HG03139 (cell line): Measurements from ENCODE around the gene CCNYL1.

Source experiments
- ATAC-seq: cut with Tn5 transposase; IDR thresholded peaks from one replicate; pipeline ENCODE4 v1.9.1; 2021; ENCODE audit not compliant: unreplicated experiment

The CCNYL1 gene

DNA sequence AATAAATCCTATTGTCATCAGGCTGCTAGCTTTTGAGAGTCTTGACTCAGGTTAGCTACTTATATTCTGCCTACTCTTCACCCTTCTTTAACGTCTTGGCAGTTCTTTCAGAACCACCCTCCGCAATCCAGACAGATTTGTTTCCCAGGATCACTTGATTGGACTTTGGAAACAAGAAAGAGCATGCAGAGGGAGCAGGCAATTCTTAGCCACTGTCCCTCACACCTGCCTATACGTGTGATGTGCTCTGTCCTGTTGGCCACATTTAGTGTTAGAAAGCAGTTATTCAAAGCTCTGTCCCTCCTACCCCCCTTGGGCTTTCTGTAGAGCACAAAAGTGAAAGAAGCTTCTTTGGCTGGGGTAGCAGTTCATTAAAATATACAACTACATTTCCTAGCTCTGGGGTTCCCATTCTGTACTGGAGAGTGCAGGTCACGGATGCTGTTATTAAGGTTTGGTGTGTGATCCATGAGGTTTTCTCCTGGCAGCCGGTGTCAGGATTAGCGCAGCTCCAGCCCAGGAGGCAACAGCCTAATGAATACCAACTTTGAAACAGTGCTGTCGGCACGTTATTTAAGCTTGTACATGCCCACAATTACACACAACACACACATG is 52.0 kb downstream of the CCNYL1 start:
- no peak for ATAC-seq

DNA sequence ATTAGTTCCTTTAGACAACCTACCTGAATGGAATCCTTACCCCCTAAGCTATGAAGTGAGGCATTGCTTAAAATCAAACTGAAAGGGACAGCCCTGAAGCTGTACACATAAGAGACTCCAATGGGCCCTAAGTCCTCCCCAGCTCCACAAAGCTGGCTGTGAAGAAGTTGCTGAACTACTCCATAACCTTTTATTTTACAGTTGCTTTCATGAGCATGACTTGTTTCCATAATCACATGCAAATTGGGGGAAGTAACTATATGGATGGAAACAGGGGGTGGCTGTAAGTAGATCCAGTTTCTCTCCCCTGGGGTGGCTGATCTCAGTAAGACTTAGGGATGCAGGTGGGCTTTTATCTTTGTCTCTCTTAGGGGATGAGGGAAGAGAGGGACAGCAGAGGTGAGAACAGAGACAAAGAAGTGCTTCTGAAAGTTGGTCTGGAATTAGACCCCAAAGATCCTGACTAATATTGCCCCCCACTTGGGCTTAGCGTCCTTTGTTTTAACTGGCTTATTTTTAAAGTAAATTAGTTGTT is 52.7 kb downstream of the CCNYL1 start:
- no peak for ATAC-seq

DNA sequence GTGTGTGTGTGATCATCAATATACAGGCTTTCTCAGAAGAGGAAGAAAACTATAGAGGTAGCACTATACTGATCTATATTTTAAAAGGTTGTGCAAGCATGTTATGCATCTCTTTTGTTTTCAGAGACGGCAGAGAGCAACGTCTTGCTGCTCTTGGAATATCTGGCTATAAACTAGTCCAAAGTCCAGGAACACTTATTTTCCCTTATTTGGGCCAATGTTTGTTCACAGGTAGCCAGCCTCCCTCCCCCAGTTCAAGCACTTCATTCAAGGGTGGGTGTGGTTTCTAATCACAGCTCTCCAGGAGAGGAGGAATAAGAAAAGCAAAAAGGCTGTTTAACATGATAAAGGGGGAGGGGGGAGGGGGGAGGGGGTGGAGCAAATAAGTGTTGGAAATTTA is 54.1 kb downstream of the CCNYL1 start:
- no peak for ATAC-seq

DNA sequence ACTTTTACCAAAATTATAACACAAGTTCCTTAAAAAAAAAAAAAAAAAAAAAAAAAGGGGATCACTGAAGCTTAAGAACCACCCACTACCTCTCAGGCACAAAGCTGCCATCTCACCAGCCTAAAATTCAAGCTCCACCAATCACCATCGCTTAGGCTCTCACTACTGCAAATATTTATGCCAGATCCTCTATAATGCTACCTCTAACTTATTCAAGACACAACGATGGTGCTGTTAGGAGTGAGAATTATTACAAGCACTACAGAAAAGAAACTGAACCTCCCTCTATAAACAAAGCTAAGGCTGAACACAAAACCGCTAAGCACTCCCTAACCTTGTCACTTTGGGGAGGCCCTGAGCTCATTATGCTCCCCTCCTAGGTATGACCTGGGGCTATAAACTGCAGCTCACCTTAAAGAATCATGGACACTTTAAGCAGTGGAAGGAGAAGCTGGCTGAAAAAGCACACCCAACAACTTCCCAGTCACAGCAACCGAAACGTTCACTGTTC is 54.7 kb downstream of the CCNYL1 start:
- ATAC-seq, result no peak

DNA sequence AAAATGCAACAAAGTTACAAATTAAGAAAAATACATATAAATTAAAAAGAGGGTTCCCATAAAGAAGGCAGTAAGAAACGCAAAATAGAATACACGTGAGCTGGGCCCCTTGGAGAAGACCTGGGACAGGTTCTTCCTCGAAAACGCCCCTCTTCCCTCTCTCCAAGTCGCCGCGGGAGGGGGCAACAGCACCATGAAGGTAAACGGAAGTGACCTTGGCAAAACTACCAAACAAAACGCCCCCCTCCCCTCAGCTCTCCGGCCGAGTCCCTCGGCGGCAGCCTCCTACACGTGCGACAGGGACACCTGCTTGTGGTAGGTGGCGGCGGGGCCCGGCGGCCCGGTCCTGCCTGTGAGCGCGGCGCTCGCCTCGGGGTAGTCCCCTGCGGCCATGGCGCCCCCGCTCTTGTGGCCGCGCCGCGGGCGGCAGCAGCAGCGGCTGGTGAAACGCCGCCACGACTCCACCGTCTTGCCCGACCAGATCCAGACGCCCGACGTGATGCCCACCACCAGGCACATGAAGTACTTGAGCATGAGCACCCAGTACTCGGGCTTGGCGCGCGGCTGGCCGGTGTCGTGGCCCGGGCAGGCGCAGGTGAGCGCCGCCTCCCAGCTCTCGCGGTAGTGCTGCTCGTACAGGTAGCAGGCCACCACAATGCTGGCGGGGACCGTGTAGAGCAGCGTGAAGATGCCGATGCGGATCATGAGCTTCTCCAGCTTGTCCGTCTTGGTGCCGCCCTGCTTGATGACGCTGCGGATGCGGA is 55.4 kb downstream of the CCNYL1 start:
- no peak for ATAC-seq

DNA sequence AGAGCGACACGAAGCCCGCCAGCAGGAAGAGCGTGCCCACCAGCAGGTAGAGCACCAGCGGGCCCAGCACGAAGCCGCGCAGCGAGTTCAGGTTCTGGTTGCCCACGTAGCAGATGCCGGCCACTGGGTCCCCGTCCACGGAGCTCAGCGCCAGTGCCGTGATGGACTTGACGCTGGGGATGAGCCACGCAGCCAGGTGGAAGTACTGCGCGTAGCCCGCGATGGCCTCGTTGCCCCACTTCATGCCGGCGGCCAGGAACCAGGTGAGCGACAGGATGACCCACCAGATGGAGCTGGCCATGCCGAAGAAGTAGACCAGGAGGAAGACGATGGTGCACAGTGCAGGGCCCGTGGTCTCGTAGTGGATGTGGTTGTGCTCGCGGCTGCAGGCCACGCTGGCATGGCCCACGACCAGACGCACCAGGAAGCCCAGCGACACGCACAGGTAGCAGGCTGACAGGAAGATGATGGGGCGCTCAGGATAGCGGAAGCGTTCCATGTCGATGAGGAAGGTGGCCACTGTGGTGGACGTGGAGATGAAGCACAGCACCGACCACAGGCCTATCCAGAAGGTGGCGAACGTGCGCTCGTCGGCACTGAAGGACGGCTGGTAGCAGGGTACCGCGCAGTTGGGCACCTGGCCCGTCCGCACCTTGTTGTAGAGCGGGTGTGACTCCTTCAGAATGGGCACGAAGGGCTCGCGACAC is 56.2 kb downstream of the CCNYL1 start:
- ATAC-seq, result no peak

DNA sequence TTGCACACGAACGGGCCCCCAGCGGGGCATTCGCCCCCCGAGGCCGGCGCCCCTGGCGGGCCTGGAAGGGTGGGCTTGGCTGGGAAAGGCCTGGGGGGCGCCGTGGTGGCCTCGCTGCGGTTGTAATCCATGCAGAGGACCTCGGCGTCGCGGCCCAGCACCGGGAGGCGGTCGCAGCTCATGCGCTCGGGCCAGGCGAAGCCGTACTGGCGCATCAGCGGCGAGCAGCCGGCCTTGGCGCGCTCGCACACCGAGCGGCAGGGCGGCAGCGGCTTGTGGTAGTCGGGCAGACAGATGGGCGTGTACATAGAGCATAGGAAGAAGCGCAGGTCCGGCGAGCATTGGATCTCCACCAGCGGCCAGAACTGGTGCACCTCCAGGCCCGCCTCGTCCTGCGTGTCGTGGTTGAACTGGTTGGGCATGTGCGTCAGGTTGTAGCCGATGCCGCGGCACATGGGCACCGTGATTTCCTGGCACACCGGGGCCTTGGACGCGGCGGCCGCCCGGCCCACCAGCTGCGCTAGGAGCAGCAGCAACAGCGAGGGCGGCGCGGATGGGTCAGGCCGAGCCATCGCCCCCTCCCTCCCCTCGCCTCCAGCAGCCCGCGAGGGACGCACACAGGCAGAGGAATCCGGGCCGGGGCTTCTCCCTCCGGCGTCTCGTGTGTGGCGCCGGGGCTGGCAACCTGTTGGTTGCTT is 56.9 kb downstream of the CCNYL1 start:
- ATAC-seq, result no peak

DNA sequence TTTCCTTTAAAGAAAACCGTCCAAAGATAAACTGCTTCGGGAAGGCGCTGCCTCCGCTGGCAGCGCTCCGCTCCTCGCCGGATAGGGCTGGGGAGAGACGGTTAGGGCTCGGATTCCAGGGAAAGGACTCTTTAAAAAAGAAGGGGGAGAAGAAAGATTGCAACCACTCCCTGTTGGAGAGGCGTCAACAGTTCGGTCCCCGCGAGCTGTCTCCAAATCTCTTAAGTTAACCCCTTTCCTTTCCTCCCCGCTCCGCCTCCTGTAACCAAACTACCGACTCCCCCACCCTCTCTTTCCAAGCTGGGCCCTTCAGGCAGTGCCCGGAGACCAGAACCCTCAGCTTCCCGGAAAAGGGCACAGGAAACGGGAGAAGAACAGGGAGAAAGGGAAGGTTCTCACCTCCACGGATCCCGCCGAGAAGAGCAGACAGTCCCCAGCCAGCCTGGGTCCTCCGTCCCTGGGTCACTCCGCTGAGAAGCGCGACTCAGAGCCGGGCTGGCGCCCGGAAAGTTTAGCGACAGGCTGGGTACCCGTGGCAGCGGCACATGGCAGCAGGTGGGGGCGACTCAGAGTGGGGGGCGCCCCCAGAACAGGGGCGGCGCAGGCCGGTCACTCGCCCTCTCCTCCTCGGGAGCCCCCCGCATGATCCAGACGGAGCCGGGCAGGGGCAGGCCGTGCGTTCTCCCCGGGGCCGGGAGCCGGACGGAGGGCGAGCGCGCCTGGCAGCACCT is 57.6 kb downstream of the CCNYL1 start:
- ATAC-seq, result peak; percentile 13

DNA sequence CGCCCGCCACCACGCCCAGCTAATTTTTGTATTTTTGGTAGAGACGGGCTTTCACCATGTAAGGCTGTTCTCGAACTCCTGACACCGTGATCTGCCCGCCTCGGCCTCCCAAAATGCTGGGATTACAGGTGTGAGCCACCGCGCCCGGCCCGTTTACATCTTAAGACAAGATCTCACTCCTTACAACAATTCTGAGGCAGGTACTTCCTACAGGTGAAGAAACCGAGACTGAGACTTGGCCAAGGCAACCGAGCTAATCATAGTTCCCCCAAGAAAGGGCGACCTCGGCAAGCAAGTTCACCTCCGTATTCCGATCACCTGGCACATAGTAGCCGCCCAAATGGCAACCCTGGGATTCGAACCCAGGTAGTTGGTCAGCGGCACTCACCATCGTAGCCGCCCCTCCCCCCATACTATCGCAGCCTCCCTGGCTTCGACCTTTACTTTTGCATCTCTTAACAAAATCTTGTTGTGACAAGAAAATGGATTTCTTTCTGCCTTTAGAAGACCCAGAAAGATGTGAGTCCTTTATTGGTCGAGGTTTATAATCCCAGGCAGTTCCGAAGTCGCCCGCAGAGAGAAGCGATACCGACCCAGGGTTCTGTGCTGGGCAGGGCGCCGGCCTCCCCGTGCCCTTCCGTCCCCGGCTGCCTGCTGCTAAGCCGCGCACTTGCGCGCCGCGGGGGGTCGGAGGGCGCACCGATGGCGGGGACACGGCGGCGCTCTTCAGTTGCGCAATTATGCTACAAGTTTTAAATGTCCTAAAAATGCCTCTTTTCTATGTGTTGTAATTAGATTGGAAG is 59.4 kb downstream of the CCNYL1 start:
- ATAC-seq, result no peak

DNA sequence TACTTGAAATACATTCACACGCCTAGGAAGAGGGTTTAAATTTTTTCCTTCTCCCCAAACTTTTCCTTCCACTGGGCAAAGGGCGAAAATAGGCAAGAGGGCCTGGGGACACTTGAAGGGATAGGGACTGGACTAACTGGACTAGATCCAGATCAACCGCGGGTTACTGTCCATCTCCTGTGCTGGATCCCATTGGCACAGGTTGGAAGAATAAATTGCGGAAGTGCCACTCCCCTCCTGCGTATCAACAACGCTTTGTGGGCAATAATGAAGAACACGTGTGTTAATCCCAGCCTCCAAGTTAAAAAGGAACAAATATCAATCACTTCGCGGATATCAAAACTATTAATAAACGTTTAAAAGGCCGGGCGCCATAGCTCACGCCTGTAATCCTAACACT is 60.0 kb downstream of the CCNYL1 start:
- no peak for ATAC-seq

DNA sequence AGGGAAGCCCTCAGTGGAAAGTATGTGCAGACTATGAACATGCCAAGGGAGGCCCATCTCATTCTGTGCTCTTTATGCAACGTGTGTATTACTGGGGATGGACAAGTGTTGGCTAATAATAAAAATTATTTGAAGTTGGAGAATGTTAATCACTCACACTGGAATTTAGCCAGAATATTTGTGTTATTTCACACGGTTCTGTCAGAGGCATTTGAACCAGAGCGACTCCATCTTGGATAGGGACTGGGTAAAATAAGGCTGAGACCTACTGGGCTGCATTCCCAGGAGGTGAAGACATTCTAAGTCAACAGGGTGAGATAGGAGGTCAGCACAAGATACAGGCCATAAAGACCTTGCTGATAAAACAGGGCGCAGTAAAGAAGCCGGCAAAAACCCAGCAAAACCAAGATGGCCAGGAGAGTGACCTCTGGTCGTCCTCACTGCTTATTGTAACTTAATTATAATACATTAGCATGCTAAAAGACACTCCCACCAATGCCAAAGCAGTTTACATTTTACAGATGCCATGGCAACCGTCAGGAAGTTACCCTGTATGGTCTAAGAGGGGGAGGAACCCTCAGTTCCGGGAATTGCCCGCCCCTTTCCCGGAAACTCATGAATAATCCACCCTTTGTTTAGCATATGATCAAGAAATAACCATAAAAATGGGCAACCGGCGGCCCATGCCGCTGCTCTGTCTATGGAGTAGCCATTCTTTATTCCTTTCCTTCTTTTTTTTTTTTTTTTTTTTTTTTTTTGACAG is 60.8 kb downstream of the CCNYL1 start:
- ATAC-seq, result no peak

DNA sequence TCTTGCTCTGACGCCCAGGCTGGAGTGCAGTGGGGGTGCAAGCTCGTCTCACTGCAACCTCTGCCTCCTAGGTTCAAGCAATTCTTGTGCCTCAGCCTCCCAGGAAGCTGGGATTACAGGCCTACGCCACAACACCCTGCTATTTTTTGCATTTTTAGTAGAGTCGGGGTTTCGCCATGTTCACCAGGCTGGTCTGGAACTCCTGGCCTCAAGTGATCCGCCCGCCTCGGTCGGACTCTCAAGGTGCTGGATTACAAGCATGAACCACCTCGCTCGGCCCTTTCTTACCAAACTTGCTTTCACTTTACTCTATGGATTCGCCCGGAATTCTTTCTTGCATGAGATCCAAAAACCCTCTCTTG is 61.4 kb downstream of the CCNYL1 start:
- no peak for ATAC-seq

DNA sequence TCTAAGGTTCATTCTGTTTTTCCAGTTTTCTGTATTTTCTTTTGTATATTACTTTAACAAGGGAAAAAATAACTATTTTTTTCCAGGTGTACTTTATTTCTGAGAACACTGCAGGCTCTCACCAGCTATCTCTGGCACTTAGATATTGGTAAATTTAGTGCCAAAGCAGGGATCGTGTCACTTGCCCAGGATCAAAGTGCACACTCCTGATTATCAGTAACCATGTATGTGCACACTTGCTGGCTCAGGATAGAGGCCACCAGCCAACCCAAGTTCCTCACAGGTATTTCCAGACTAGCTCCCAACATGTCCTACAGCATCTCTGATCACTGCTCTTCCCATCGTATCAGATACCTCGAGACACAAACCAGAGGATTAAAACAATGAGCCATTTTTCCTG is 64.0 kb downstream of the CCNYL1 start:
- ATAC-seq, result no peak

DNA sequence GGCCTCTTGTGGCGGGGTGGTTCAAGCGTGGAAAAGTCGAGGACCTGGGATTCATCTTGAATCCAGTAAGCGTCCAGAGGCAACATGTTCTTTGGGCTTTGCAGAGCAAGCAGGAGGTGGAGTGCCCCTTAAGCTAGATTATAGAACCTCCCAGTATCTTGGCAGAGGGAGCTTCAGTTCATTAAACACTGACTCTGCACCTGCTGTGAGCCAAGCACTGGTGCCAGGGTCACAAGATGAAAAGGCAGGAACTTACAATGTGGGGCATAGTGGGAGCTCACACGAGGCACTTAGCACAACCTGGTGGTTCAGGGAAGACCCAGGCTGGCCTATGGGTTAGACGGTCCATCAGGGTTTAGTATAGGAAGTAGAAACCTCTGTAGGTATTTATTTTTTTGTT is 65.7 kb downstream of the CCNYL1 start:
- ATAC-seq, result no peak

DNA sequence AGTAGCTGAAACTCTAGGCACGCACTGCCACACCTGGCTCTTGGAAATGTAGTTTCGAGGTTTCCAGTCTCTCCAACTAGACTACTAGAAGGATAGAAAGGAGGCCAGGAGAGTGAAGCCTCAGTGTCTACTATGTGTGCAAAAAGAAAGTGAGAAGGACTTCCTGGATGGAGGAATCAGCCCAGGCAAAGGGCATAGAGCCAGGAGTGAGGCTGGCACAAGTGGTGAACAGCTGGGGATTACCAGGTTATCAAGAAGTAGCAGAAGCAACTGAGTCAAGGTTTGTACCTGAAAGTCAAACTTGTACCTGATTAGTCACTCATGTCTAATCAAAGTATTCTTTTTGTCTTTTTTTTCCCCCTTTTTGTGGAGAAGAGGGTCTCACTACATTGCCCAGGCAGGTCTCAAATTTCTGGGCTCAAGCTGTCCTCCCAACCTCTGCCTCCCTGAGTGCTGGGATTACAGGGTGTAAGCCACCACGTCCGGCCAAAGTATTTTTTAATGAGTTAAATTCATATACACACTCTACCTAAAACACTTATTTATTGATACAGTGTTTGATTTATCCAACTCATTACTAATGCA is 67.0 kb downstream of the CCNYL1 start:
- no peak for ATAC-seq

DNA sequence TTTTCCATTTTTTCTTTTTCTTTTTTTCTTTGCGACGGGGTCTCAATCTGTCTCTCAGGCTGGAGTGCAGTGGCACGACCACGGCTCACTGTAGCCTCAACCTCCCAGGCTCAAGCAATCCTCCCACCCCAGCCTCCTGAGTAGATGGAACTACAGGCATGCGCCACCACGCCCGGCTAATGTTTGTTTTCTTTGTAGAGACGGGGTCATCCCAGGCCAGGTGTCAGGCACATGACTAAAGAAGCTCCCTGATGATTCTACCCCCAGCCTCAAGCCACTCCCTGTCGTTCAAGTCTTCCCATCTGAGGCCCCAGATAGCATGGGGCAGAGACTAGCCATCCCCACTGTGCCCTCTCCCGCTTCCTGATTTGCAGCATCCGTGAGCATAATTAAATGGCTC is 68.1 kb downstream of the CCNYL1 start:
- ATAC-seq, result no peak

DNA sequence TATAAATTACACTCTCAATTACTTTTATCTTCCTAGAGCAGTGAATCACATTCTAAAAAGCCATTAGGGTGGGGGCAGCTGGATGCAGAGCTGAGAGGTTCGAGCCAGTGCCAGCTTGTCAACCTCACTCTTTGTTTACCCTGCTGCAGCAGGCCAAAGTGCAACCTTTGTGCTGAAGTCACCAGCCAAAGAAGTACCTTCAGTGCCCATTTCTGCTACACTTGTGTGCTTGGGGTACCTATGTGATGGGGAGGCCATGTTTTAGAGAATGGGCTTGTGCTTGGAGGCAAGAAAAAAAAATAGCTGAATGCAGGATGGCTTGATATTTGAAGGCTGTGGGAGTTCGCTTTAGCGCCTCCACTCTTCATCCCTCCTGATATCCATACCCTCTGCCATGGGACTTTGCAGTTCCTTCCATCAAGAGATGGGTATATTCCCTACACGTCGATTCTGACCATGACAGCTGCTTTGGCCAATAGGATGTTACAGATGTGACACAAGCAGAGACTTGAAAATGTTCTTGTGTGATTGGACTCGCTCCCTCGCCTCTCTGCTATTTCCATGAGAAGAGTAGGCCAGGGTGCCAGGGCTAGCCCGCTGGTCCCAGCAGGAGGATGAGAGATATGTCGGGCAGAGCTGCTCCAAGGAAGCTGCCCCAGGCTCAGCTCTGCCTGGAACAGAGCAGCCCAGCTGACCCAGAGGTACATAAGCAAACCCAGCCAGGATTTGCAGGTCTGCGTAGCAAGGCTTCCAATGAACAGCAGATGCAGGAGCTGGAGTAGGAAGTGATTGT is 71.0 kb downstream of the CCNYL1 start:
- no peak for ATAC-seq

DNA sequence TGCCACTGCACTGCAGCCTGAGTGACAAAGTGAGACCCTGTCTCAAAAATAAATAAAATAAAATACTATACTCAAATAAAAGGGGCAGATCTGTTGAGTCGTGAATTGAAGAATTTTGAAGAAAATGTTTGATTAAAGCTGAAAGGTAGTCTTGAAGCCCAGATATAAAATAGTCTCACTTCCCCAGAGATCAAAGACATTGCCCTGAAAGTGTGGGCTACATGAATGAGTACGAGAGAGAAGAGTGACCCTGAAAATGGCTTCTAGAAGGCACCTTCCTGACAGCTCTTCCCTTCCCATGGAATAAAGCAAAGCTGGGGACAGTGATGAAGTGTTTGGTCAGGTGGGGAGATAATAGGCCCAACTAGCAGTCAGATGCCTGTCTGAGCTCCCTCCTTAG is 72.1 kb downstream of the CCNYL1 start:
- ATAC-seq, result no peak
